Stimulated activated CD4-positive, alpha-beta T cell treated with anti-CD3 and anti-CD28 coated beads, Interleukin-4, amount 100 ng/mL, for 24 hours (primary cell): ENCODE measurements around the gene LRRC74B.
"Not testable (repeated sequence)": the region's sequence is repeated elsewhere in the genome, so short reads cannot be mapped to it uniquely, and the experiment has no call there.

Source experiments
- DNase-seq: peaks from one replicate; pipeline ENCODE4 v3.0.0-alpha.2; 2020

The LRRC74B gene

DNA sequence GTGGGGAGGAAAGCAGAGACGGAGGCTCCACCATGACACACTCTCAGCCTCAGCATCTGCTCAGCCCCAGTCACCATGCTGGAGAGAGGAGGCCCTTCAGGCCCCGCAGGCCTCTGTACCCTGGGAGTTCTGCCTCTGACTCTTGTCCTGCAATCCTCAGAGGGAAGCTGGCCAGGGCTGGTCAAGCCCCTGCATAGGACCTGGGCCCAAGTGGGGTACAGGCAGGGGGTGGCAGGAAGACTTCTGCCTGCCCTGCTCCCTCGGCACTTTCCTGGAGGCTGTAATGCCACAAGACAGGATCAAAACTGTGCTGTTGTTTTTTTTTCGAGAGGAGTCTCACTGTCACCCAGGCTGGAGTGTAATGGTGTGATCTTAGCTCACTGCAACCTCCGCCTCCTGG, 33.7 kb downstream of the LRRC74B start:
- no peak for DNase-seq

GRCh38 chr22:21080435-21081137, 34.8 kb downstream of the LRRC74B start:
- no peak for DNase-seq

- no peak for DNase-seq
Measured at GRCh38 chr22:21082248-21082647, 36.5 kb downstream of the LRRC74B start.

- DNase-seq, result no peak
Measured at GRCh38 chr22:21087119-21087518, 41.4 kb downstream of the LRRC74B start.

- not testable (repeated sequence) for DNase-seq
Measured at GRCh38 chr22:21087926-21088325, 42.2 kb downstream of the LRRC74B start.

- not testable (repeated sequence) for DNase-seq
Measured at GRCh38 chr22:21091220-21091619, 45.5 kb downstream of the LRRC74B start.

DNA sequence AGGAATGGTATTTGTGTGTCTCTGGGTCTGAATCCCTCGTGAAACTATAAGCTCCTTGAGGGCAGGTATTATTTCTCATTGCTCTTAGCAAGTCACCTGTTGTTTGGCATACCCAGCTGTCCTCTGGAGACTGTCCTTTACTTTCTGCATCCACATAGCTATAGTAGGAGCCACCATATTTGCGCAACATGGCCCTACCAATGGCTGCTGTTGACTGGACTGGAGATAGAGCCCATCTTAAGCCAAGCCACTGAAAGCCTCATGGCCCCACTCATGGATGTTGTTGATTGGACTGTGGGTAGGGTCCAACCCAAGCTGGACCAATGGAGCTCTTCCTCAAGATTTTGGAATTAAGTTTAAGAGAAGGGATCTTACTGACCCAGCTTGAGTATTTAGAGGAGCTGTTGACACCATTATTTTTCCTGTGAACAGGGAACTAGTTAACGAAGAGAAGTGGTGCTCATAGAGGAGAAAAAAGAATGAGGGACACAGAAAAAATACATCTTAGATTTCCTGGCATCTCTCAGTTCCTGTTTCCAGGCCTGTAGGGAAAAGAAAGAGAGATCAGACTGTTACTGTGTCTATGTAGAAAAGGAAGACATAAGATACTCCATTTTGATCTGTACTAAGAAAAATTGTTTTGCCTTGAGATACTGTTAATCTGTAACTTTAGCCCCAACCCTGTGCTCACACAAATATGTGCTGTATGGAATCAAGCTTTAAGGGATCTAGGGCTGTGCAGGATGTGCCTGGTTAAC, 47.2 kb downstream of the LRRC74B start:
- DNase-seq, result no peak

- DNase-seq, result not testable (repeated sequence)
Measured at GRCh38 chr22:21093555-21094137, 47.9 kb downstream of the LRRC74B start.

DNA sequence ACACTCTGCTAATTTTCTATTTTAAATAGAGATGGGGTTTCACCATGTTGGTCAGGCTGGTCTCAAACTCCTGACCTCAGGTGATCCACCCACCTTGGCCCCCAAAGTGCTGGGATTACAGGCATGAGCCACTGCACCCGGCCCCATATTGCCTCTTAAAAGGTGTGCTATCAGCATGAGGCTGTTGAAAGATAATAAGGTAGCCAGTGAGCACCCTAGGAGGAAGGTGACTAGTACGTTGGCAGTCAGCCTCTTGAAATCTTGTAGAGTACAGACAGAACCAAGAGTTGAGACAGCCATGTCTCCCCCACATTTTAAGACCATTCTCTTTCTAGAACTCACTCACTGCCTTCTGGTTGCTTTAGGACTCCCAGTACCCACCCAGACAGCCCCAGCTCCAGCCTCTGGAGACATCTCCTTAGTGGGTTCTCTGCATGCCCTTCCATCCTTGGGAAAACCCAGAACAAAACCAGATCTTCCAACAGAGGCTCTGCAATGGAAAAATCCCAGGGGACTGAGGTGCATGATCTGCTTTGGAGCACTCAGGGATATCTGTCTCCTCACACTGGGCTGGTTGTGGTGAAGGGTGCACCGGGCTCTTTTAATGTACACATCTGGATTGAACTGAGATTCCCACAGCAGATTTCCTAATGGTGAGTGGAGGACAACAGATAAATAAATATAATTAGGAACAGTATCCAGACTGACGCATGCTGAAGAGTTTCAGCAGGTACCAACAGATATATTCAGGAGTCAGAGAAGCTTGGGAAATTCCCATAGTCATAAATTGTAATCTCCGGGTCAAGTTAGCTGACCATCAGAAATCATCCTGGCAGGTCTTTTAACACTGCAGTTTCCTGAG, 49.4 kb downstream of the LRRC74B start:
- no peak for DNase-seq

GRCh38 chr22:21095773-21096107, 50.0 kb downstream of the LRRC74B start:
- no peak for DNase-seq

GRCh38 chr22:21096878-21097277, 51.1 kb downstream of the LRRC74B start:
- DNase-seq, result not testable (repeated sequence)

DNA sequence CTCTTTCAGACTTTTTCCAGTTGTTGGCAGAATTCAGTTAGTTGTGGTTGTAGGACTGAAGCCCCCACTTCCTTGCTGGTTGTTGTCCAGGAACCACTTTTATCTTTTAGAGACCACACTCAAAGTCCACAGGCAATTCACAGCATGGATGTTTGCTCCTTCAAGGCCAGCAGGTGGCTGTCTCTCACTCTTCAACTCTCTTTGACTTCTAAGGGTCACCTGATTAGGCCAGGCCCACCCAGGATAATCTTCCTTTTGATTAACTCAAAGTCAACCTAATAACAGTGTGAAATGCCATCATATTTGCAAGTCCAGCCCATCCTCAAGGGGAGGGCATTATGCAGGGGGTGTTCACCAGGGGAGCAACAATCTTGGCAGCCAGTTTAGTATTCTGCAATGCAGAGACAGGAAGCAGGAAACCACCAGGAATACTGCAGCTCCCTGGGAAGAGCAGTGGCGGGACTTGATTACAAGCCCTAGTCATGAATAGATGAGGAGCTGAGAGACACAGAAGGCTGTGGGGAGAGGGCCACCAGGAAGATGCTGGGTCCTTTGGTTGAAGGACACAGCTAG, 52.4 kb downstream of the LRRC74B start:
- DNase-seq, result no peak

DNA sequence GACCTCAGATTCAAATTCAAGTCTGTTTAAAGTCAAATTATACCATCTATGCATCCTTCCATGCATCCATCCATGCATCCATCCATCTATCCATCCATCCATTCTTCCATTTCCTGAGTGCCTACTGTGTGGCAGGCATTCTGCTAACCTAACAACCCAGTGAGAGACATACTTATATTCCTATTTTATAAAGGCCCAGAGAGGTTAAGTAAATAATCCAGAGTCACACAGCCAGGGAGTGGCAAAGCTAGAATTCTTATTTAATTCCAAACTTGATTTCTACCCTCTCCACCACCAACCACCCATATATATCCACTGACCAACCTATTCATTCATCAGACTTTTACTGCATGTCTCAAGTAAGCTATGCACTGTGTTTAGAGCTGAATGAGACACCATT, 53.8 kb downstream of the LRRC74B start:
- DNase-seq, result no peak

DNA sequence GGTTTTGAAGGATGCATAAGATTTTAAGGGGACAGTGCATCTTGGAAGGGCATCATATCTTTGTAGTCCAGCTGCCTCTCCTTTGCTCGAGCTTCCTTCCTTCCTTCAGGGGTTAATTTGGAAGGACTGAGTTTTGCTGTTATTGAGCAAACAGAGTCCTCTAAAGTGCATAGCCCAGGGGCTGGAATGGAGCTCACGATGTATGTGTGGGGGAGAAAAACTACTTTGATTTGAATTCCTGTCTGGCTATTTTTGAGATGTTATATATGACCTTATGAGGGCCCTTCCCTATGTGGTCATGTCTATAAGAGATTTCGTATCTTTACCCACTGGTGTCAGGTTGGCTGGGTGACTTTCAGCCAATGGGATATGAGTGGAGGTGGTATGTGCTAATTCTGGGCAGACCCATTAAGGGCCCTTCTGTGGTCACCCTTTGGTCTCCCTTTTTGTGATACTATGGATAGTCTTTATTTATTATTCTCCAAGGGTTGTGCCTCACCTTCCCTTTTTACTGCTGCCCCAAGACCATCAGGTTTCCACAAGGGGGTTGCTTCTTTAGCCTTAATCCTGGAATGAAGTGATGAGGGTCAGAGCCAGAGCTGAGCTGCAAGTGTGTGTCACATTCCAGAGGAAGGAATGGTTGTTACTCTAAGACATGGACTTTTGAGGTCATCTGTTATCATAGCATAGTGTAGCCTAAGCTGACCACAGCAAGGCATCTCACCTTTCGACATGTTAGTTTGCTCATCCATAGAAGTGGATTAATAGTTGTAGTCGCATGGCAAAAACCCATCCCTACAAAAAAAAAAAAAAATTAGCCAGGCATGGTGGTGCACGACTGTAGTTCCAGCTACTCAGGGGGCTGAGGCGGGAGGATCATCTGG, 54.6 kb downstream of the LRRC74B start:
- DNase-seq, result no peak

- no peak for DNase-seq
Measured at GRCh38 chr22:21101877-21102638, 56.3 kb downstream of the LRRC74B start.

DNA sequence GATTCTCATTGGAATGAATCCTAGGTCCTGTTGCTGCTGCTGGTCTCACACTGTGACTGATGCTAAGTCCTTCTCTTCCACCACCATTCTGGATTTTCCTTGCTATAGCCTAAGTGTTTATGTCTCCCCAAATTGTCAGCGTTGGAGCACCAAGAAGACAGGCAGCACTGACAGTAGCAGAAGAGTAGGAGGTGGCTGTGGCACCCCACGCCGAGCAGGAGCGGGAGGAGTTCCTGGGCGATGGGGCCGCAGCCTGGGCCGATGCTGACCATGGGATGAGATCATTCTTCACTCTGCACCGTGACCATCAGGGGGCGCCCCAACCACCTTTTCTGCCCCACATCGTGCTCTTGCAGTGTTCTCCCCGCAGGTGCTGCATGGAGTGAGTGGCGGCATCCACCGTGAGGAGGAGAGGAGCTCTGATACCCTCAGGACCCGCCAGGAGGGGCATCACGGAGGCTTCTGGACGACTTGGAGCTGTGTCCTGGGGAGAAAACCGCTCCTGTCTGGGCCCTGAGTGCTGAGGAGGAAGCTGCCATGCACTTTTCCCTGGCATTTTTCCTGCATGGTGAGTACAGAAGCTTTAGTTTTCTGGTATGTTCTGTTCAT, 57.0 kb downstream of the LRRC74B start:
- DNase-seq, result peak; percentile 84

GRCh38 chr22:21103633-21104032, 57.9 kb downstream of the LRRC74B start:
- DNase-seq, result no peak

DNA sequence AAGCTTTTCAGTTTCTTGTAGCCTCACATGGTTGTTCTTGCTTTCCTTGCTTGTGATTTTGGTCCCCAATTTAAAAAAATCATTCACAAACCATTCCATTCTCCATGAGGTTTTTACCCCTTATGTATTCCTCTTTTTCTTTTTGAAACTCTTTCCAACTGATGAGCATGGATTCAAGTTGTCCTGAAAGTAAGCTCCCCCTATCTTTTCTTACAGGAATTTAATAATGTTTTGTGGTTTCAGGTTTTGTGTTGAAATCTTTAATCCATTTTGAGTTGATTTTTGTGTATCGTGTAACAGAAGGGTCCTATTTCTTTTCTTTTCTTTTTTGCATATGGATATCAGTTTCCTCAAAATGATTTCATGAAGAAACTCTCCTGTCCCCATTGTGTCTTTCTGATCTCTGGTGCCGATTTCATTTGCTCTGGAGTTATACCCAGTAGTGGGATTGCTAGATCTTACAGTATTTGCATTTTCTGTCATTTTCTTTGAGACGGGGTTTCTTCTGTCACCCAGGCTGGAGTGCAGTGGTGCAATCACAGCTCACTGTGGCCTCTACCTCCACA, 58.5 kb downstream of the LRRC74B start:
- no peak for DNase-seq

DNA sequence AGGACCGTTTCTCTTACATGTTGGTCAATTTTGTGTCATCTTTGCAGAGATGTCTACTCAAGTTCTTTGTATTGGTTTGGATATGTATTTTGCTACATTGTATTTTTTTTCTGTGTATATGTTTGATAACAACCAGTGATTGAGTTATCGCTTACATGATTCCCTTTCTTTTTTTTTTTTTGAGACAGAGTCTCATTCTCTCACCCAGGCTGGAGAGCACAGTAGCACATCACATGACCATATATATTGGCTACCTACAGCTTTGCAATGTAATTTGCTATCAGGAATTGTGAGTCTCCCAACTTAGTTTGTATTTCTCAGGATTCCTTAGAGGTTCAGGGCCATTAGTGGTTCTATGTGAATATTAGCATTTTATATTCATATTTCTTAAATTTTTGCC, 59.5 kb downstream of the LRRC74B start:
- DNase-seq, result no peak

- DNase-seq, result no peak
Measured at GRCh38 chr22:21106000-21106399, 60.3 kb downstream of the LRRC74B start.
